Endothelial cell (in vitro differentiated cells): ENCODE results near the gene PLEKHA6. TPM values are rescaled to one million over a fixed set of nuclear protein-coding genes. Genes with fewer than 3 reads are reported as not detected.

Source experiments
- DNase-seq: peaks from one replicate; pipeline ENCODE4 v3.0.0; 2021; ENCODE audit warnings: low spot score
- H3K27ac Mint-ChIP-seq: one replicate; pipeline ENCODE4 v1.8.0; 2021; ENCODE audit warnings: mixed read lengths, inconsistent platforms; ENCODE audit not compliant: unreplicated experiment
- H3K27me3 Mint-ChIP-seq: one replicate; pipeline ENCODE4 v1.8.0; 2021; ENCODE audit warnings: mild to moderate bottlenecking, moderate library complexity, mixed read lengths, inconsistent platforms; ENCODE audit not compliant: unreplicated experiment
- H3K36me3 Mint-ChIP-seq: one replicate; pipeline ENCODE4 v1.8.0; 2021; ENCODE audit warnings: mild to moderate bottlenecking, low read depth, mixed read lengths, inconsistent platforms; ENCODE audit not compliant: unreplicated experiment
- H3K4me1 Mint-ChIP-seq: one replicate; pipeline ENCODE4 v1.8.0; 2021; ENCODE audit warnings: mild to moderate bottlenecking, mixed read lengths, inconsistent platforms; ENCODE audit not compliant: unreplicated experiment
- H3K4me3 Mint-ChIP-seq: one replicate; pipeline ENCODE4 v1.8.0; 2021; ENCODE audit warnings: mild to moderate bottlenecking, mixed read lengths, inconsistent platforms; ENCODE audit not compliant: unreplicated experiment
- H3K9me3 Mint-ChIP-seq: one replicate; pipeline ENCODE4 v1.8.0; 2021; ENCODE audit warnings: mixed read lengths, inconsistent platforms; ENCODE audit not compliant: unreplicated experiment
- total RNA-seq: library from RNA; stranded (reverse); fragmentation: NEBNext Ultra II Directional; extraction: Animal tissue kit (Norgen Biotek cat#: 25700); gene quantifications from one replicate; pipeline ENCODE4 v1.2.1, GENCODE V29; 2021; ENCODE audit not compliant: unreplicated experiment
- TF ChIP-seq, protein P1 (sequence below): fragments of 200-600 bp; sonication (generic); IDR thresholded peaks from one replicate; pipeline ENCODE4 v1.5.0; 2021; ENCODE audit warnings: antibody characterized with exemption; ENCODE audit not compliant: unreplicated experiment

Gene PLEKHA6
- total RNA-seq, 1 donor from 2014 or later, result 3.7 TPM

DNA sequence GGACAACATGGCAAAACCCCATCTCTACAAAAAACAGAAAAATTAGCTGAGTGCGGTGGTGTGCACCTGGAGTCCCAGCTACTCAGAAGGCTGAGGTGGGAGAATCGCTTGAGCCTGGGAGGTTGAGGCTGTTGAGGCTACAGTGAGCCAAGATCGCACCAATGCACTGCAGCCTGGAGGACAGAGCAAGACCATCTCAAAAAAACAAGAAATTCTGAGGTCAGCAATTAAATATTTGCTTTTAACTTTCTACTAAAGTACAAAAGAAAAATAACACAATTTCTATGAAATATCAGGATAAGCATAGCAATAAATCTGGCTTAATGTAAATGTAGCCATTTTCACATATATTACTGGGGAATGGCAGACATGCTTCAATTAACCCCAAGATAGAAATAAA, 42.0 kb upstream of the PLEKHA6 start:
- no peak overlapping the region for H3K4me3 Mint-ChIP-seq
- no peaks in the 10 kb centered on the region for H3K9me3 Mint-ChIP-seq
- no peak for DNase-seq
- H3K36me3 Mint-ChIP-seq, result peaks cover 5% of the 10 kb centered on the region
- no peaks in the 10 kb centered on the region for H3K27me3 Mint-ChIP-seq
- TF ChIP-seq, protein P1, sequence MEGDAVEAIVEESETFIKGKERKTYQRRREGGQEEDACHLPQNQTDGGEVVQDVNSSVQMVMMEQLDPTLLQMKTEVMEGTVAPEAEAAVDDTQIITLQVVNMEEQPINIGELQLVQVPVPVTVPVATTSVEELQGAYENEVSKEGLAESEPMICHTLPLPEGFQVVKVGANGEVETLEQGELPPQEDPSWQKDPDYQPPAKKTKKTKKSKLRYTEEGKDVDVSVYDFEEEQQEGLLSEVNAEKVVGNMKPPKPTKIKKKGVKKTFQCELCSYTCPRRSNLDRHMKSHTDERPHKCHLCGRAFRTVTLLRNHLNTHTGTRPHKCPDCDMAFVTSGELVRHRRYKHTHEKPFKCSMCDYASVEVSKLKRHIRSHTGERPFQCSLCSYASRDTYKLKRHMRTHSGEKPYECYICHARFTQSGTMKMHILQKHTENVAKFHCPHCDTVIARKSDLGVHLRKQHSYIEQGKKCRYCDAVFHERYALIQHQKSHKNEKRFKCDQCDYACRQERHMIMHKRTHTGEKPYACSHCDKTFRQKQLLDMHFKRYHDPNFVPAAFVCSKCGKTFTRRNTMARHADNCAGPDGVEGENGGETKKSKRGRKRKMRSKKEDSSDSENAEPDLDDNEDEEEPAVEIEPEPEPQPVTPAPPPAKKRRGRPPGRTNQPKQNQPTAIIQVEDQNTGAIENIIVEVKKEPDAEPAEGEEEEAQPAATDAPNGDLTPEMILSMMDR, result no peak
- peaks cover 6% of the 10 kb centered on the region for H3K4me1 Mint-ChIP-seq
- H3K27ac Mint-ChIP-seq, result no peak overlapping the region

DNA sequence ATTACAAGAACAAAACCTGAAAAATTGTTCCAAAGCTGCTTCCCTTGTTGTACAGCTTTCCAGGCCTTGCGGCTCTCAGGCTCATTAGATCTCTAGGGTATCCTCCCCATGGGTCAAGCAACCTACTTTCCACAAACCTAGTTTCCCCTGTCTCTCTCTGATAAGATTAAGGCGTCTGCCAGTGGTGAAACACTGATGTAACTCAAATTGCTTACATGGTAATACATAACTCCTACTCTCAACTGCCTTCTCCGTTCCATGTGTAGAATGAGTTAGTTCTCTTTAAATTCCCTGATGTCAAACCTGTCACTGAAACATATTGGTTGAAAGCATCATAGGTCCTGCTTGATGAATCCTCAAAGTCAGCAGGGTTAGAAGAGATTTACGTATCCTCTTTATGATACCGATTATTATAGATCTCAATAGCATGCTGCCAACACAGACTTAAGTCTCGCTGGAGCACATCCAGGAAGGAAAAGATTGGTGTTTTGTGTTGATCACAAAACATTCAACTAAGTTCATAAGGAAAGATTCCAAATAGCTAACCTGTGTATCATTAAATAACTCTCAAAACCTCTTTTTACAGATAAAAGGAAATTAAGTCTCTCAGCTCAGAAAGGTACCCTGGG, 41.3 kb upstream of the PLEKHA6 start:
- no peak for DNase-seq
- H3K36me3 Mint-ChIP-seq, result peaks cover 5% of the 10 kb centered on the region
- H3K4me3 Mint-ChIP-seq, result no peak overlapping the region
- H3K4me1 Mint-ChIP-seq, result peaks cover 3% of the 10 kb centered on the region
- no peaks in the 10 kb centered on the region for H3K9me3 Mint-ChIP-seq
- no peaks in the 10 kb centered on the region for H3K27me3 Mint-ChIP-seq
- TF ChIP-seq, protein P1, result no peak
- H3K27ac Mint-ChIP-seq, result peak overlapping the region; percentile 2

DNA sequence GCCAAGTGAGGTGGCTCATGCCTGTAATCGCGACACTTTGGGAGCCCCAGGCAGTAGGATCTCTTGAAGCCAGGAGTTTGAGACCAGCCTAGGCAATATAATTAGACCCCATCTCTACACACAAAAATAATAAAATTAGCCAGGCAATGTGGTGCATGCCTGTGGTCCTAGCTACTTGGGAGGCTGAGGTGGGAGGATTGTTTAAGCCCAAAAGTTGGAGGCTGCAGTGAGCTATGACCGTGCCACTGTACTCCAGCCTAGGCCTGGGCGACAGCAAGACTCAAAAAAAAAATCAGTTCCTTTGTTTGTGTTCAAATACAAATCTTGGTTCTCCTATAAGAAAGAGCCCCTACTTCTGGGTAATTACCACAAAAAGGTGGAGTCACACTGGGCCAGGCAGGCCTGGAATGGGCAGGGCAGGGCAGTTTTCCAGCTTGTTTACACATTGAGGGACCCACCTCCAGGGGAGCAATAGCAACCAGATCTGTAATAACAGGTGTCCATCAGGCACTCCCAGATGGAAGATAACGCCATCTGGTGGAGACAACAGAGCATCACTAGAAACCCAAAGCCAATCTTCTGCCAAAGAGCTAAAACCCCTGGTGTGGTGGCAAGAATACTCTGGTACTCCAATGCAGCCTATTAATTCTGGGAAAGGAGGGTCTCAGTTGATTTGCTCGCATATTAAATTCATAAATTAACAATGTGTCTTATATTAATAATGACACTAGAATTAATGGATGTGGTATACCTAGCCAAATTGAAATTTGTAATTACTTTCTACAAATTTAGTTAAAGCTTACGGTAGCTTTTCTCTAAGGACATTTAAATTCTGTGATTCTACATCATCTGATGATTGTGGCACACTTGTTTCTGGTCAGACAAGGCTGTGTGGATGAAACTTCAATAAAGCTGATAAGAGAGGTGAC, 38.7 kb upstream of the PLEKHA6 start:
- H3K36me3 Mint-ChIP-seq, result no peaks in the 10 kb centered on the region
- H3K27me3 Mint-ChIP-seq, result no peaks in the 10 kb centered on the region
- no peaks in the 10 kb centered on the region for H3K9me3 Mint-ChIP-seq
- TF ChIP-seq, protein P1, result peak; percentile 68
- no peaks in the 10 kb centered on the region for H3K4me1 Mint-ChIP-seq
- DNase-seq, result peak; percentile 64
- no peak overlapping the region for H3K4me3 Mint-ChIP-seq
- no peak overlapping the region for H3K27ac Mint-ChIP-seq

DNA sequence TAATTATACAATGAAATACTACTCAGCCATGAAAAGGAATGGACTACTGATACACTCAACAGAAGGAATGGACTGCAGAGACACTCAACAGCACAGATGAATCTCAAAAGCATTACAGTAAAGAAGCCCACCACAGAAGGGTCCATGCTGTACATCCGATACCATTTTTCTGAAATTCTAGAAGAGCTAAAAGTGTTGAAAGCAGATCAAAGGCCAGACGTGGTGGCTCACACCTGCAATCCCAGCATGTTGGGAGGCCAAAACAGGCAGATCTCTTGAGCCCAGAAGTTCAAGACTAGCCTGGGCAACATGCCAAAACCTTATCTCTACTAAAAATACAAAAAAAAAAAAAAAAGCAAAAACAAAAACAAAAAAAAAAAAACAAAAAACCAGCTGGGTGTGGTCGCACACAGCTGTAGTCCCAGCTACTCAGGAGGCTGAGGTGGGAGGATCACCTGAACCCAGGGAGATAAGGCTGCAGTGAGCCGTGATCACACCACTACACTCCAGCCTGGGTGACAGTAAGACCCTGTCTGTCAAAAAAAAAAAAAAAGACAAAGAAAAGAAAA, 36.4 kb upstream of the PLEKHA6 start:
- H3K27me3 Mint-ChIP-seq, result no peaks in the 10 kb centered on the region
- DNase-seq, result no peak
- H3K27ac Mint-ChIP-seq, result no peak overlapping the region

More for the DNA sequence above, 36.4 kb upstream of the PLEKHA6 start:
- H3K36me3 Mint-ChIP-seq, result no peaks in the 10 kb centered on the region
- TF ChIP-seq, protein P1, result no peak
- H3K4me3 Mint-ChIP-seq, result no peak overlapping the region
- H3K4me1 Mint-ChIP-seq, result peaks cover 6% of the 10 kb centered on the region
- H3K9me3 Mint-ChIP-seq, result no peaks in the 10 kb centered on the region
